NT2/D1 (cell line): ENCODE results near the gene MKLN1.

Experiments
- SUZ12 ChIP-seq: IDR thresholded peaks from 2 replicates; pipeline ENCODE4 v1.6.1; 2011; ENCODE audit not compliant: insufficient read length, insufficient read depth; ENCODE audit errors: extremely low read depth
- ZNF274 ChIP-seq: IDR thresholded peaks from 2 replicates; pipeline ENCODE4 v1.6.1; 2011; ENCODE audit warnings: mild to moderate bottlenecking, low read depth, low read length

DNA sequence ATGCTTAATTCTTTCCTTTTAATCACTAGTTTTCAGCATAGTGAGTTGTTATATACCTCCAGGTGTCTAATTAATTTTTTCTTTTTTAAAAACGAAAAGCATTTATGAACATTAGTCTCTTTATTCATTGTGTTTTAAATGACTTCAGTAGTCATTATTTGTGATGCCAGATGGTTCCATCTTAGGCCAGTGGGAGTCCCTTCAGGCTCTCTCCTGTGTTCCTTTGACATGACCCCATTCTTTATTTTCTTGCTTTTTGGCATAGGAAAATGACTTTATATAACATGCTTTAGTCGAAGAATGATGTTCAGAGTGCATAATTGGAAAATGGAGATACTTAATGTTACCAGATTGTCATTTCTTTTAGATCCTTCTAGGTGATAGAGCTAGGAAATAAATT, 24.4 kb downstream of the MKLN1 start:
- TF ChIP-seq ZNF274 (no peak), SUZ12 (no peak)
